Measurements from ENCODE around the gene BCKDHB.
"Not testable (repeated sequence)": the region's sequence is repeated elsewhere in the genome, so short reads cannot be mapped to it uniquely, and the experiment has no call there.

GRCh38 chr6:80070431-80070830 lies 36.0 kb upstream of the BCKDHB start:
- not testable (repeated sequence) for TF ChIP-seq POLR2A, CTCF, POLR2AphosphoS5 (IDR thresholded peaks at IDR 0.05)
